HG02981 (cell line): ENCODE results near the gene SCRN1.

Experiments
- ATAC-seq: cut with Tn5 transposase; IDR thresholded peaks from one replicate; pipeline ENCODE4 v1.9.1; 2021; ENCODE audit warnings: mild to moderate bottlenecking, moderate library complexity; ENCODE audit not compliant: unreplicated experiment

Gene SCRN1

GRCh38 chr7:30005464-30005863, 15.9 kb upstream of the SCRN1 start:
- no peak for ATAC-seq

DNA sequence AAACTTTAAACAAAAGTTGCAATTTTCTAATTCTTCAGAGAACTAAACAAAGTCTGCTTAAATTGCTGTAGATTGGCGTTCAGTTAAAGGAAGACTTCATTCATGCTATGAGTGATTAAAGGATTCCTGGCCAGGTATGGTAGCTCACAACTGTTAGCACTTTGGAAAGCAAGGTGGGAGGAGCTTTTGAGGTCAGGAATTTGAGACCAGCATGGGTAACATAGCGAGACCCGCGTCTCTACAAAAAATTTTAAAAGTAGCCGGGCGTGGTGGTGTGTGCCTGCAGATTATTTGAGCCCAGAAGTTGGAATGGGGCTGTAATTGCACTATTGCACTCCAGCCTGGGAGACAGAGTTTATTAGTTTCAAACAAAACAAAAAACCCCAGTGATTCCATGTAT, 13.5 kb upstream of the SCRN1 start:
- ATAC-seq, result no peak

DNA sequence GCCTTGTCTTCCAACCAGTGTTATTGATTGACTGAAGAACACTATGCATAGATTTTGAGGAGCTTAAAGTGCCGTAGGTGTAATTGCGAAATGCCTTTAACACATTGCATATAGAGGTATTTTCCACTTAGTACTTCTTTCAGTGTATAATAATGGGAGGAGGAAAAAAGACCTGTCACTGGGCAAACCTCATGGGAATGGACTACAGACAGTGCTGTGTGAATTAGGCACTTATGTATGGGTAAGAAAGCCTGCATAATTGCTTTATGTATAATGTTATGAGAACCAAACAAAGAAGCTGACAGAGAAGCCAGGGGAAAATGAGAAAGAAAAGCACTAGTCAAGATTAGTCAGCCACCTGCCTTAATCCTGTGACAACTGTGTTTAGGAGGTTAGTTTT, 12.4 kb upstream of the SCRN1 start:
- no peak for ATAC-seq

DNA sequence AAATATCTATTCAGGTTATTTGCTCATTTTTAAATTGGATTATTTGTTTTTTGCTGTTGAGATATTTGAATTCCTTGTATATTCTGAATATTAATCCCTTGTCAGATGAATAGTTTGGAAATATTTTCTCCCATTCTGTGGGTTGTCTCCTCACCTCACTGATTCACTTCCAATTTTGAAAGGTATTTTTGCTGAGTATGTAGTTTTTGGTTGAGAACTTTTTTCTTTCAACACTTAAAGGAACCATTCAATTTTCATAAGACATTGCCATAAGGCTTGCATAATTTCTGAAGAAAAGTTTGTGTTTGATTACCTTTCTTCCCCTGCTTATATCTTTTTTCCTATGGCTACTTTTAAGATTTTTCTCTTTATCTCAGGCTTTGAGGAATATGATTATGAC, 8.9 kb upstream of the SCRN1 start:
- no peak for ATAC-seq

DNA sequence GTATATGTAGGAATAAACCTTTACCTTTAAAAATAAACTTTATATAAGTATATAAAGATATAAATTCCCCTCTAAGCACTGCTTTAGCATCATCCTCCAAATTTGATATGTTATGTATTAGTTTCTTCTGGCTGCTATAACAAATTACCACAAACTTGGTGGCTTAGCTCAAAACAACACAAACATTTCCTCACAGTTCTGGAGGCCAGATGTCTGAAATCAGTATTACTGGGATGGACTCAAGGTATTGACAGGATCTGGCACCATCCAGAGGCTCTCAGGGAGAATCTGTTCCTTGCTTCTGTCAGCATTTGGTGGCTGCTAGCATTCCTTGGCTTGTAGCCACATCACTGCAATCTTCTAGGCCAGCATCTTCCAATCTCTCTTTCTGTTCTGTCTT, 6.7 kb upstream of the SCRN1 start:
- no peak for ATAC-seq

GRCh38 chr7:29995652-29996051, 6.1 kb upstream of the SCRN1 start:
- no peak for ATAC-seq

DNA sequence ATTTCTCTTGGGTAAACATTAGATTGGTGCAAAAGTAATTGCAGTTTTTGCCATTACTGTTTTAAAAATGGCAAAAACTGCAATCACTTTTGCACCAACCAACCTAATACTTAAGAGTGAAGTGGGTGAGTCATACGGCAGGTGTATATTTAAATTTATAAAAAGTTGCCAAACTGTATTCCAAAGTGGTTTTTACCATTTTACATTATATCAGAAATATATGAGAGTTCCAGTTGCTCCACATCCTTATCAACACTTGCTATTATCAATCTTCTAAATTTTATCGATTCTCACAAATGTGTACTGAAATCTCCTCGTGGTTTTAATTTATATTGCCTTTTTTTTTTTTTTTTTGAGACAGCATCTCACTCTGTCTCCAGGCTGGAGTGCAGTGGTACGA, 3.5 kb upstream of the SCRN1 start:
- no peak for ATAC-seq

GRCh38 chr7:29991937-29992336, 2.3 kb upstream of the SCRN1 start:
- no peak for ATAC-seq

- ATAC-seq, result no peak
Measured at GRCh38 chr7:29990931-29991330, 1.3 kb upstream of the SCRN1 start.

GRCh38 chr7:29988424-29989256, 961 bp downstream of the SCRN1 start:
- peak; percentile 36 for ATAC-seq

GRCh38 chr7:29987811-29988317, 1.7 kb downstream of the SCRN1 start:
- no peak for ATAC-seq

DNA sequence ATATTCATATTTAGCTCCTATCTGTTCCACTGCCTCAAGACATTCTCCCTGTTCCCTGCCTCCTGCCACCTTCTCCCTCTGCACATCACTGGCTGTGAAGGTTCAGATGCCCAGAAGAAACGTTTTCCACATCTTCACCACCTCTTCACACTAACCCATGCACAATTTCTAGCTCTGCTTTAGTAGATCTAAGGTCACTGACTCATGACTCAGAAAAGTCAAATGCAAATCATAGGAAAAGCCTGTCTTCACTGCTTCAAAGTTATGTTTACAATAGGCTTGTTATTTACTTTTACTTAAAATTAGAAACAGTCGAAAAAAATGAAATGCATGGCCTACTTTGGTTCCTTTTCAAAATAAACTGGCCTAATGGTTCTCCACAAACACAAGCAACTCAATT, 2.5 kb downstream of the SCRN1 start:
- no peak for ATAC-seq

DNA sequence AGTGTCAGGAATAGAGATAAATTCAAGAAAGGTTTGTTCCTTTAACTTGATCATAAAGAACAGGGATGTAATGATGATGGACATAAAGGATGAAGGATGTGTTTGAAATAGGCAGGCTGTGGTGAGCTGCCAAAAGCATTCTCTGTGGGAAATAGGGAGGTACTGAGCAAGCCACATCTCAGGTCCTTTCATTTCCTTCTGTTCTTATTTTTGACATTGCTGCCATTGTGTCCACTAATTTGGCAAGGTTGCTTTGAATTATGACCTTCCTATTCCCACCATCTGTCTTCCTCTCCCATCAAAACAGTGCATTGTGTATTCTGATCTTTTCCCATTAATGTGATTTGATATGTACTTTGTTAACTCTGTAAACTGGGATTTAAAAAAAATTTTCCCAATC, 9.4 kb downstream of the SCRN1 start:
- no peak for ATAC-seq

GRCh38 chr7:29977886-29978651, 11.5 kb downstream of the SCRN1 start:
- no peak for ATAC-seq

- ATAC-seq, result no peak
Measured at GRCh38 chr7:29976673-29977415, 12.8 kb downstream of the SCRN1 start.

GRCh38 chr7:29976266-29976665, 13.3 kb downstream of the SCRN1 start:
- no peak for ATAC-seq

GRCh38 chr7:29975561-29975960, 14.0 kb downstream of the SCRN1 start:
- no peak for ATAC-seq

GRCh38 chr7:29974286-29974685, 15.3 kb downstream of the SCRN1 start:
- ATAC-seq, result no peak

GRCh38 chr7:29972315-29972669, 17.3 kb downstream of the SCRN1 start:
- no peak for ATAC-seq

DNA sequence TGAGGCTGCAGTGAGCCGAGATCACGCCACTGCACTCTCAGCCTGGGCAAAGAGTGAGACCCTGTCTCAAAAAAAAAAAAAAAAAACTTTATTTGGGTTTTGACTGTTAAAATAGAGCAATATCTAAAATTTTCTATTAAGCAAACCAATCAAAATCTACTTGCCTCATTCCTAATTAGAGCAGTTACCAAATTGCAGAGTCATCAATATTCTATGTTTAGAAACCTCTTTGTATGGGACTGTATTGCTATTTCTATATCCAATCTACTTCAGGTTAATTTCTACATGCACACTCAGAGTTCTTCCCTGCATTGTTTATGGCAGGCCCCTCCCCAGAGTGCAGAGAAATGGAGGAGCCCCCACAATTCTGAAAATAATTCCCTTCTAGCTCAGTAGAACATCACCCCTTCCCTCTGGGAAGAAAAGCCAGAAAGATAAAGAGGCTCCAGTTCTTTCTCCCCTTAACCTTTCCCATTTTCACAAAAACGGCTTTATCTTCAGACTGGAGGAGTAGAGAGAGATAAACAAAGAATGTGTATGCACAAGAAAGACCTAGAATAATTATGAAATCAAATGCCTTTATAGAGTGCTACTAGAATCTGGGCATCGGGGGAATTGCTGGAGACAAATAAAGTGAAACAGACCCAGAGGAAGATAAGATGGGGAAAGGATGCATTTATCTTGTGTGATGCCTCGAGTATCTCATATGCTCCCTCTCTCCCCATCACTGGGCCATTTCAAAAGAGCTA, 17.9 kb downstream of the SCRN1 start:
- ATAC-seq, result no peak

GRCh38 chr7:29970158-29970557, 19.4 kb downstream of the SCRN1 start:
- ATAC-seq, result no peak
